Mesothelial cell of epicardium (in vitro differentiated cells): ENCODE measurements around the gene LACTBL1. TPM values are rescaled to one million over a fixed set of nuclear protein-coding genes. Genes with fewer than 3 reads are reported as not detected.
A peak's percentile ranks its signal among the peaks of the same experiment; 100 is the strongest.

Source experiments
- DNase-seq, 2 experiments: peaks; one replicate each; pipeline ENCODE4 v3.0.0; 2021; ENCODE audit warnings: low spot score in 2 of 2; ENCODE audit not compliant: unreplicated experiment in 2 of 2
- H3K27ac Mint-ChIP-seq: 2 replicates; pipeline ENCODE4 v1.8.0; 2021; ENCODE audit warnings: mixed read lengths
- H3K27me3 Mint-ChIP-seq: 2 replicates; pipeline ENCODE4 v1.8.0; 2021; ENCODE audit warnings: low read depth, mixed read lengths
- H3K36me3 Mint-ChIP-seq: 2 replicates; pipeline ENCODE4 v1.8.0; 2021; ENCODE audit warnings: mixed read lengths
- H3K4me1 Mint-ChIP-seq: 2 replicates; pipeline ENCODE4 v1.8.0; 2021; ENCODE audit warnings: mixed read lengths
- H3K4me3 Mint-ChIP-seq: 2 replicates; pipeline ENCODE4 v1.8.0; 2021; ENCODE audit warnings: mild to moderate bottlenecking, moderate library complexity, mixed read lengths
- H3K9me3 Mint-ChIP-seq: 2 replicates; pipeline ENCODE4 v1.8.0; 2021; ENCODE audit warnings: mixed read lengths
- total RNA-seq: library from RNA; stranded (reverse); gene quantifications from 3 replicates; pipeline ENCODE4 v1.2.1, GENCODE V29; 2021
- TF ChIP-seq, protein P1 (sequence below): fragments of 200-600 bp; sonication (generic); IDR thresholded peaks from one replicate; pipeline ENCODE4 v1.5.0; 2021; ENCODE audit warnings: antibody characterized with exemption; ENCODE audit not compliant: unreplicated experiment

The LACTBL1 gene
- total RNA-seq, 1 donor from 2014 or later: not detected

DNA sequence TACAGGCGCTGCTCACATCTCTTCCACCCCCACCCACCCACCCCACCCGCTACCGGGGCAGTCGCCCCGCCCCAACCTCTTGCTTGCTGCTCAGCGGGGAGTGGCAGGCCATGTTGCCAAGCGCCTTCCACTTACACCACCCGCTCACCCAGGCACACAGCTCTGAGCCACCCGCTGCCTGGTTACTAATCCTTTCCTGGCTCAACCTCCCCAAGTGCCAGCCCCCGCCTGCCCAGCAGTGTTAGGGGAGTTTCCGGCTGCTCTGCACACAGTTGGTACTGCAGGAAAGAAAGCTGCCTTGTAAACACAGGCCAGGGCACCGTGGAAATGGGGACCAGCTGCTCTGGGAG lies 56.2 kb downstream of the LACTBL1 start:
- no peak overlapping the region for H3K27ac Mint-ChIP-seq
- peaks cover 8% of the 10 kb centered on the region for H3K4me1 Mint-ChIP-seq
- peaks cover 12% of the 10 kb centered on the region for H3K36me3 Mint-ChIP-seq
- no peak overlapping the region for H3K4me3 Mint-ChIP-seq
- DNase-seq: no peak
- H3K9me3 Mint-ChIP-seq: no peaks in the 10 kb centered on the region
- TF ChIP-seq, protein P1, sequence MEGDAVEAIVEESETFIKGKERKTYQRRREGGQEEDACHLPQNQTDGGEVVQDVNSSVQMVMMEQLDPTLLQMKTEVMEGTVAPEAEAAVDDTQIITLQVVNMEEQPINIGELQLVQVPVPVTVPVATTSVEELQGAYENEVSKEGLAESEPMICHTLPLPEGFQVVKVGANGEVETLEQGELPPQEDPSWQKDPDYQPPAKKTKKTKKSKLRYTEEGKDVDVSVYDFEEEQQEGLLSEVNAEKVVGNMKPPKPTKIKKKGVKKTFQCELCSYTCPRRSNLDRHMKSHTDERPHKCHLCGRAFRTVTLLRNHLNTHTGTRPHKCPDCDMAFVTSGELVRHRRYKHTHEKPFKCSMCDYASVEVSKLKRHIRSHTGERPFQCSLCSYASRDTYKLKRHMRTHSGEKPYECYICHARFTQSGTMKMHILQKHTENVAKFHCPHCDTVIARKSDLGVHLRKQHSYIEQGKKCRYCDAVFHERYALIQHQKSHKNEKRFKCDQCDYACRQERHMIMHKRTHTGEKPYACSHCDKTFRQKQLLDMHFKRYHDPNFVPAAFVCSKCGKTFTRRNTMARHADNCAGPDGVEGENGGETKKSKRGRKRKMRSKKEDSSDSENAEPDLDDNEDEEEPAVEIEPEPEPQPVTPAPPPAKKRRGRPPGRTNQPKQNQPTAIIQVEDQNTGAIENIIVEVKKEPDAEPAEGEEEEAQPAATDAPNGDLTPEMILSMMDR: no peak
- H3K27me3 Mint-ChIP-seq: no peaks in the 10 kb centered on the region

DNA sequence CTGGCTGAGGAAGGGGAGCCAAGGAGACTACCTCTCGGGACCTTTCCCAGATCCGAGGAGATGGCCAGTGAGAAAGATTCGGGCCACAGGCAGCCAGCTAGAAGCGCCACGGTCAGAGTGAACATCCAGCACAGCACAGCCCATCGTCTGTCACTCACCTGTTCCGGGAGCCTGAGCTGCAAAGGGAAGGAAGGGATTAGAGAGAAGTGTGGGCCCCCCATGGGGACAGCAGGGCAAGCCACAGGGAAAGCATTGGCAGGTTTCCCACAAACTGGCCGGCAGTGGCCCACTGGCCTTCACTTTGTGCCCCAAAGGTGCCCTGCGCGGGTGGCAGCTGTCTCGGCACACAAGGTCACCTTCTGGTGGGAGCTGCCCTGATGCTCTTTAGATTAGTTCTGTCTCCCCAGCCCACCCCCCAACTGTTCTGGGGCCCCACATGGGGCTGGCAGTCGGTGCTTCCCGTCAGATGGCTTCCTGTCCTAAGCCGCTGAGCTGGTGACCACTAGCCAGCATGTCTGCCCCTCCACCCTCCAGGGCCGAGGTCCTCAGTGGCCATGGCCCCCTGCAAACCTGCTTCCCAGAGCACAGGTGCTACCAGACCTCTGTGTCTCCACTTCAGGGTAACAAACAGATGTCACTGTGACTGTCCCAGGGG lies 56.7 kb downstream of the LACTBL1 start:
- Mint-ChIP-seq H3K4me1 (peaks cover 4% of the 10 kb centered on the region), H3K4me3 (no peak overlapping the region), H3K27ac (no peak overlapping the region), H3K27me3 (no peaks in the 10 kb centered on the region), H3K36me3 (peaks cover 12% of the 10 kb centered on the region), H3K9me3 (no peaks in the 10 kb centered on the region)
- TF ChIP-seq, protein P1: no peak
- DNase-seq: no peak

DNA sequence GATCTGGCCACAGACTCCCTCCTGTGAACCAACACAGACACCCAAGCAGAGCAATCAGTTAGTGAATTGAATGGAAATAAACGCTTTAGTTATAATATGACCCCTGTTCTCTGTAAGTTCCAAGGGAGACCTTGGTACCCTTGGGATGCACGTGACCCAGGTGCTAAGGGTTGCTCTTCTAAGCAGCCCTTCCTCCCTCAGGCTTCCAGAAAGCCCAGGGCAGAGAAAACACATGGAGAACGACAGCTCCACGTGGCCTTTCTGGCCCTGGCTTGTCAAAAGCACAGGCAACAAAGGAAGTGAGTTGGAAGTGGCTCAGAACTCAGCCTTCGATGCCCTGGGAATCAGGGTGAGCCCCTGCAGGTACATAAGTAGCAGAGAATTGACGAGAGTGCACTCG lies 57.4 kb downstream of the LACTBL1 start:
- TF ChIP-seq, protein P1: no peak
- Mint-ChIP-seq H3K27ac (no peak overlapping the region), H3K36me3 (peaks cover 12% of the 10 kb centered on the region), H3K4me3 (no peak overlapping the region), H3K27me3 (no peaks in the 10 kb centered on the region), H3K9me3 (no peaks in the 10 kb centered on the region), H3K4me1 (peaks cover 4% of the 10 kb centered on the region)
- DNase-seq: no peak

DNA sequence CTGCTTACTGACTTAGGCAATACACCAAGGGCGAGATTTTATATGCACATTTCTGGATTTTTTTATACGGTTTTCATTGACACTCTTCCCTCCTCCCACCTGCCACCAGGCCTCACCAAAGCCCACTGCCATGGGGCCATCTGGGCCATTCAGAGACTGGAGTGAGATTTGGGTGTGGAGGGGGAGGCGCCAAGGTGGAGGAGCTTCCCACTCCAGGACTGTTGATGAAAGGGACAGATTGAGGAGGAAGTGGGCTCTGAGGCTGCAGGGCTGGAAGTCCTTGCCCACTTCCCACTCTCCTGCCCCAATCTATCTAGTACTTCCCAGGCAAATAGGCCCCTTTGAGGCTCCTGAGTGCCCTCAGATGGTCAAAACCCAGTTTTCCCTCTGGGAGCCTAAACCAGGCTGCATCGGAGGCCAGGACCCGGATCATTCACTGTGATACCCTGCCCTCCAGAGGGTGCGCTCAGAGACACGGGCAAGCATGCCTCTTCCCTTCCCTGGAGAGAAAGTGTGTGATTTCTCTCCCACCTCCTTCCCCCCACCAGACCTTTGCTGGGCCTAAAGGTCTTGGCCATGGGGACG lies 57.9 kb downstream of the LACTBL1 start:
- DNase-seq: no peak
- H3K27ac Mint-ChIP-seq: no peak overlapping the region
- peaks cover 3% of the 10 kb centered on the region for H3K4me1 Mint-ChIP-seq
- no peak overlapping the region for H3K4me3 Mint-ChIP-seq
- peaks cover 12% of the 10 kb centered on the region for H3K36me3 Mint-ChIP-seq
- H3K9me3 Mint-ChIP-seq: no peaks in the 10 kb centered on the region
- no peaks in the 10 kb centered on the region for H3K27me3 Mint-ChIP-seq
- TF ChIP-seq, protein P1: no peak

DNA sequence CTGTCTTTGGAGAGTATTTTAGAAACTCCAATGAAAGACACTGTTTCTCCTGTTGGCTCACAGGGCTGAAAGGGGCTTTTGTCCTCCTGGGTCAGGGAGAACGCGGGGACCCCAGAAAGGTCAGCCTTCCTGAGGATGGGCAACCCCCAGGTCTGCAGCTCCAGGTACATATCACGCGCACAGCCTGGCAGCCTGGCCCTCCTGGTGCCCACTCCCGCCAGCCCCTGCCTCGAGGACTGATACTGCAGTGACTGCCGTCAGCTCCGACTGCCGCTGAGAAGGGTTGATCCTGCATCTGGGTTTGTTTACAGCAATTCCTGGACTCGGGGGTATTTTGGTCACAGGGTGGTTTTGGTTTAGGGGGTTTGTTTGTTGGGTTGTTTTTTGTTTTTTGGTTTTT lies 58.5 kb downstream of the LACTBL1 start:
- TF ChIP-seq, protein P1: no peak
- Mint-ChIP-seq H3K4me3 (no peak overlapping the region), H3K27me3 (no peaks in the 10 kb centered on the region), H3K4me1 (no peaks in the 10 kb centered on the region), H3K9me3 (no peaks in the 10 kb centered on the region), H3K27ac (peak overlapping the region; percentile 17), H3K36me3 (peaks cover 12% of the 10 kb centered on the region)
- DNase-seq: no peak
